SK-N-SH (cell line): Measurements from ENCODE around the gene NR1H4. TPM values are rescaled to one million over a fixed set of nuclear protein-coding genes. Genes with fewer than 3 reads are reported as not detected.

ENCODE experiments used
- CTCF ChIA-PET: fragments of 300-600, 350-600 bp; formaldehyde crosslinking; extraction: SDS; loops from one replicate; lab custom pipeline; 2021; lab: Yijun Ruan, JAX
- POLR2A ChIA-PET: fragments of 350-600 bp; sonication (Branson Sonifier 250); formaldehyde crosslinking; extraction: SDS; loops from one replicate; lab custom pipeline; 2020; ENCODE audit warnings: antibody characterized with exemption, inconsistent platforms; lab: Yijun Ruan, JAX
- DNase-seq: peaks from one replicate; pipeline ENCODE4 v3.0.0; 2012
- H2AFZ ChIP-seq: fragments of 200-600 bp; sonication (generic); 2 replicates; pipeline ENCODE4 v1.8.1; 2016; ENCODE audit warnings: antibody characterized with exemption, mild to moderate bottlenecking, low read depth
- H3F3A ChIP-seq: fragments of 200-600 bp; sonication (generic); replicated peaks from 2 replicates; pipeline ENCODE3; 2016; ENCODE audit warnings: antibody characterized with exemption, mild to moderate bottlenecking; ENCODE audit not compliant: insufficient read depth
- H3K27ac ChIP-seq, 2 experiments: fragments of 200-500 bp in 1 of 2; fragments of 200-600 bp in 1 of 2; sonication (Bioruptor generic) in 1 of 2; sonication (generic), shearing (Covaris generic) in 1 of 2; 2 replicates each; pipeline versions ENCODE4 v1.5.1 to v1.6.1; 2014 to 2016; ENCODE audit warnings: low read depth in 2 of 2, inconsistent platforms in 1 of 2, low read length in 1 of 2, mild to moderate bottlenecking in 1 of 2, mixed read lengths in 1 of 2
- H3K27me3 ChIP-seq: fragments of 200-600 bp; sonication (generic), shearing (Covaris generic); 2 replicates; pipeline ENCODE4 v1.6.1; 2016; ENCODE audit warnings: mixed run types; ENCODE audit not compliant: insufficient read depth
- H3K36me3 ChIP-seq, 2 experiments: fragments of 200-500 bp in 1 of 2; fragments of 200-600 bp in 1 of 2; sonication (Bioruptor generic) in 1 of 2; sonication (generic) in 1 of 2; replicated peaks in 1 of 2; 2 replicates each; pipeline versions ENCODE3 to v1.5.1; 2014 to 2016; ENCODE audit warnings: low read length in 1 of 2, mild to moderate bottlenecking in 1 of 2; ENCODE audit not compliant: insufficient read depth in 2 of 2, control insufficient read depth in 1 of 2
- H3K4me1 ChIP-seq, 2 experiments: fragments of 200-500 bp in 1 of 2; fragments of 200-600 bp in 1 of 2; sonication (Bioruptor generic) in 1 of 2; sonication (generic), shearing (Covaris generic) in 1 of 2; 2 replicates each; pipeline versions ENCODE4 v1.5.1 to v1.6.1; 2014 to 2016; ENCODE audit warnings: low read depth in 1 of 2, low read length in 1 of 2, mixed run types in 1 of 2; ENCODE audit not compliant: insufficient read depth in 2 of 2, control insufficient read depth in 1 of 2
- H3K4me2 ChIP-seq: fragments of 200-600 bp; sonication (generic), shearing (Covaris generic); 2 replicates; pipeline ENCODE4 v1.6.1; 2017; ENCODE audit warnings: mixed run types
- H3K4me3 ChIP-seq, 2 experiments: fragments of 200-500 bp in 1 of 2; fragments of 200-600 bp in 1 of 2; sonication (Bioruptor generic) in 1 of 2; sonication (generic), shearing (Covaris generic) in 1 of 2; 2 replicates each; pipeline versions ENCODE4 v1.5.1 to v1.8.1; 2014 to 2016; ENCODE audit warnings: low read depth in 2 of 2, inconsistent platforms in 1 of 2, low read length in 1 of 2, mild to moderate bottlenecking in 1 of 2, mixed read lengths in 1 of 2, moderate library complexity in 1 of 2
- H3K79me2 ChIP-seq: fragments of 200-600 bp; sonication (generic); 2 replicates; pipeline ENCODE4 v1.8.1; 2017; ENCODE audit warnings: mild to moderate bottlenecking; ENCODE audit not compliant: insufficient read depth
- H3K9ac ChIP-seq: fragments of 200-600 bp; sonication (generic); 2 replicates; pipeline ENCODE4 v1.6.1; 2017; ENCODE audit warnings: mixed run types
- H3K9me2 ChIP-seq: fragments of 200-600 bp; sonication (generic); 2 replicates; pipeline ENCODE4 v1.6.1; 2017; ENCODE audit warnings: mixed run types
- H3K9me3 ChIP-seq: fragments of 200-600 bp; sonication (generic); 2 replicates; pipeline ENCODE4 v1.6.1; 2017; ENCODE audit warnings: mixed run types, mild to moderate bottlenecking, moderate library complexity
- H4K20me1 ChIP-seq: fragments of 200-600 bp; sonication (generic); 2 replicates; pipeline ENCODE4 v1.6.1; 2017; ENCODE audit warnings: mild to moderate bottlenecking, mixed run types; ENCODE audit not compliant: insufficient read depth
- EZH2phosphoT487 ChIP-seq: fragments of 200-600 bp; sonication (generic); IDR thresholded peaks from 2 replicates; pipeline ENCODE4 v1.6.1; 2017; ENCODE audit warnings: low read depth, mixed run types, mild to moderate bottlenecking, antibody characterized with exemption, moderate library complexity, borderline replicate concordance
- MEF2A ChIP-seq: IDR thresholded peaks from 2 replicates; pipeline ENCODE4 v1.4.0; 2012; ENCODE audit warnings: low read depth, borderline replicate concordance
- RCOR1 ChIP-seq: fragments of 150-350 bp; IDR thresholded peaks from 2 replicates; pipeline ENCODE4 v1.6.1; 2017; ENCODE audit warnings: antibody characterized with exemption, low read length
- RXRA ChIP-seq: IDR thresholded peaks from 2 replicates; pipeline ENCODE4 v1.4.0; 2012; ENCODE audit warnings: low read depth, mild to moderate bottlenecking, borderline replicate concordance
- WGBS: methylation state at CpG from one replicate; pipeline ENCODE4 v1.1.6; 2017; ENCODE audit warnings: low lambda C conversion rate; 5-methylcytosine and 5-hydroxymethylcytosine counted together
- polyA plus RNA-seq, 3 experiments: library from polyadenylated mRNA; depleted of rRNA; stranded (reverse); fragments of >200 nt; gene quantifications; 2 replicates each; pipeline ENCODE4 v1.2.3, GENCODE V29; 2012
- TF ChIP-seq, protein P1 (sequence below): fragments of 200-600 bp; sonication (generic); IDR thresholded peaks from 2 replicates; pipeline ENCODE4 v1.6.1; 2017; ENCODE audit warnings: antibody characterized with exemption, mild to moderate bottlenecking, moderate library complexity
- TF ChIP-seq, protein P2 (sequence below): IDR thresholded peaks from 2 replicates; pipeline ENCODE4 v1.6.1; 2012; ENCODE audit warnings: mild to moderate bottlenecking, low read depth, low read length, moderate library complexity
- TF ChIP-seq, protein P3 (sequence below): IDR thresholded peaks from 2 replicates; pipeline ENCODE4 v1.4.0; 2012; ENCODE audit warnings: low read depth, borderline replicate concordance

The NR1H4 gene
- polyA plus RNA-seq, 1 of the 3 experiments (the other 2 are of a cell fraction), result not detected

DNA sequence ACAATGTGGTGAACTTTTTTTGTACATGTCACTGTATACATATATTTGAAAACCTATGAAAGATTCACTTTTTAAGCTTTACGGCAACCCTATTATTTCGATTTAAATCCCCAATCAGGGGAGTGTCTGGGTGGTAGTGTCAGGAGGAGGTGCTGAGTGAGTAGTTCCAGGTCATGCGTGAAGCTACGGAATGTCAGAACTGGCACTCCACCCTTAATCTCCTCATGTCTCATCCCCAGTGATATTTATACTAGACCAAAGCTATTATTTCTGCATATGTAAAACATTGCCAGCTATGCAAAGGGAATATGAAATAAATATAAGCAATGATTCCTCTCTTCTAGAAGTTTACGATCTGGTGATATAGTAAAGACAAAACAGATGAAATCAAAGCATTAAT, 12.3 kb downstream of the NR1H4 start:
- POLR2A ChIA-PET, result no interaction called here
- CTCF ChIA-PET, result no interaction called here
- WGBS, result 67% methylated on average over 5 of the region's 5 CpGs

More for the DNA sequence above, 12.3 kb downstream of the NR1H4 start:
- TF ChIP-seq MEF2A (no peak), EZH2phosphoT487 (no peak), RXRA (no peak), RCOR1 (no peak)
- TF ChIP-seq, protein P1, sequence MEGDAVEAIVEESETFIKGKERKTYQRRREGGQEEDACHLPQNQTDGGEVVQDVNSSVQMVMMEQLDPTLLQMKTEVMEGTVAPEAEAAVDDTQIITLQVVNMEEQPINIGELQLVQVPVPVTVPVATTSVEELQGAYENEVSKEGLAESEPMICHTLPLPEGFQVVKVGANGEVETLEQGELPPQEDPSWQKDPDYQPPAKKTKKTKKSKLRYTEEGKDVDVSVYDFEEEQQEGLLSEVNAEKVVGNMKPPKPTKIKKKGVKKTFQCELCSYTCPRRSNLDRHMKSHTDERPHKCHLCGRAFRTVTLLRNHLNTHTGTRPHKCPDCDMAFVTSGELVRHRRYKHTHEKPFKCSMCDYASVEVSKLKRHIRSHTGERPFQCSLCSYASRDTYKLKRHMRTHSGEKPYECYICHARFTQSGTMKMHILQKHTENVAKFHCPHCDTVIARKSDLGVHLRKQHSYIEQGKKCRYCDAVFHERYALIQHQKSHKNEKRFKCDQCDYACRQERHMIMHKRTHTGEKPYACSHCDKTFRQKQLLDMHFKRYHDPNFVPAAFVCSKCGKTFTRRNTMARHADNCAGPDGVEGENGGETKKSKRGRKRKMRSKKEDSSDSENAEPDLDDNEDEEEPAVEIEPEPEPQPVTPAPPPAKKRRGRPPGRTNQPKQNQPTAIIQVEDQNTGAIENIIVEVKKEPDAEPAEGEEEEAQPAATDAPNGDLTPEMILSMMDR, result no peak
- TF ChIP-seq, protein P2, sequence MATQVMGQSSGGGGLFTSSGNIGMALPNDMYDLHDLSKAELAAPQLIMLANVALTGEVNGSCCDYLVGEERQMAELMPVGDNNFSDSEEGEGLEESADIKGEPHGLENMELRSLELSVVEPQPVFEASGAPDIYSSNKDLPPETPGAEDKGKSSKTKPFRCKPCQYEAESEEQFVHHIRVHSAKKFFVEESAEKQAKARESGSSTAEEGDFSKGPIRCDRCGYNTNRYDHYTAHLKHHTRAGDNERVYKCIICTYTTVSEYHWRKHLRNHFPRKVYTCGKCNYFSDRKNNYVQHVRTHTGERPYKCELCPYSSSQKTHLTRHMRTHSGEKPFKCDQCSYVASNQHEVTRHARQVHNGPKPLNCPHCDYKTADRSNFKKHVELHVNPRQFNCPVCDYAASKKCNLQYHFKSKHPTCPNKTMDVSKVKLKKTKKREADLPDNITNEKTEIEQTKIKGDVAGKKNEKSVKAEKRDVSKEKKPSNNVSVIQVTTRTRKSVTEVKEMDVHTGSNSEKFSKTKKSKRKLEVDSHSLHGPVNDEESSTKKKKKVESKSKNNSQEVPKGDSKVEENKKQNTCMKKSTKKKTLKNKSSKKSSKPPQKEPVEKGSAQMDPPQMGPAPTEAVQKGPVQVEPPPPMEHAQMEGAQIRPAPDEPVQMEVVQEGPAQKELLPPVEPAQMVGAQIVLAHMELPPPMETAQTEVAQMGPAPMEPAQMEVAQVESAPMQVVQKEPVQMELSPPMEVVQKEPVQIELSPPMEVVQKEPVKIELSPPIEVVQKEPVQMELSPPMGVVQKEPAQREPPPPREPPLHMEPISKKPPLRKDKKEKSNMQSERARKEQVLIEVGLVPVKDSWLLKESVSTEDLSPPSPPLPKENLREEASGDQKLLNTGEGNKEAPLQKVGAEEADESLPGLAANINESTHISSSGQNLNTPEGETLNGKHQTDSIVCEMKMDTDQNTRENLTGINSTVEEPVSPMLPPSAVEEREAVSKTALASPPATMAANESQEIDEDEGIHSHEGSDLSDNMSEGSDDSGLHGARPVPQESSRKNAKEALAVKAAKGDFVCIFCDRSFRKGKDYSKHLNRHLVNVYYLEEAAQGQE, result no peak
- TF ChIP-seq, protein P3, sequence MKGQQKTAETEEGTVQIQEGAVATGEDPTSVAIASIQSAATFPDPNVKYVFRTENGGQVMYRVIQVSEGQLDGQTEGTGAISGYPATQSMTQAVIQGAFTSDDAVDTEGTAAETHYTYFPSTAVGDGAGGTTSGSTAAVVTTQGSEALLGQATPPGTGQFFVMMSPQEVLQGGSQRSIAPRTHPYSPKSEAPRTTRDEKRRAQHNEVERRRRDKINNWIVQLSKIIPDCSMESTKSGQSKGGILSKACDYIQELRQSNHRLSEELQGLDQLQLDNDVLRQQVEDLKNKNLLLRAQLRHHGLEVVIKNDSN, result no peak
- Histone ChIP-seq H4K20me1 (no peaks in the 10 kb centered on the region), H3K9me3 (no peaks in the 10 kb centered on the region), H3K4me3 (no peak overlapping the region), H3K4me2 (no peak overlapping the region), H3K79me2 (no peaks in the 10 kb centered on the region), H3K27me3 (no peaks in the 10 kb centered on the region; the same call in 1 of the 2 replicates), H3K36me3 (no peaks in the 10 kb centered on the region), H3K27ac (no peak overlapping the region), H2AFZ (no peak overlapping the region), H3K9me2 (no peaks in the 10 kb centered on the region), H3K9ac (no peak overlapping the region), H3K4me1 (no peaks in the 10 kb centered on the region), H3F3A (no peaks in the 10 kb centered on the region)
- no peak for DNase-seq
